GM19467 (cell line): Measurements from ENCODE around the gene RIPK3.
"Not testable (repeated sequence)": the region's sequence is repeated elsewhere in the genome, so short reads cannot be mapped to it uniquely, and the experiment has no call there.

Experiments
- ATAC-seq: cut with Tn5 transposase; IDR thresholded peaks from one replicate; pipeline ENCODE4 v1.9.1; 2021; ENCODE audit warnings: mild to moderate bottlenecking, moderate library complexity; ENCODE audit not compliant: unreplicated experiment

The RIPK3 gene

GRCh38 chr14:24339284-24340151 is at the start of gene RIPK3:
RIPK3 (minus strand) TSS chr14:24339991; CDS start chr14:24339826, 165 bp downstream.
- peak; percentile 84 for ATAC-seq

DNA sequence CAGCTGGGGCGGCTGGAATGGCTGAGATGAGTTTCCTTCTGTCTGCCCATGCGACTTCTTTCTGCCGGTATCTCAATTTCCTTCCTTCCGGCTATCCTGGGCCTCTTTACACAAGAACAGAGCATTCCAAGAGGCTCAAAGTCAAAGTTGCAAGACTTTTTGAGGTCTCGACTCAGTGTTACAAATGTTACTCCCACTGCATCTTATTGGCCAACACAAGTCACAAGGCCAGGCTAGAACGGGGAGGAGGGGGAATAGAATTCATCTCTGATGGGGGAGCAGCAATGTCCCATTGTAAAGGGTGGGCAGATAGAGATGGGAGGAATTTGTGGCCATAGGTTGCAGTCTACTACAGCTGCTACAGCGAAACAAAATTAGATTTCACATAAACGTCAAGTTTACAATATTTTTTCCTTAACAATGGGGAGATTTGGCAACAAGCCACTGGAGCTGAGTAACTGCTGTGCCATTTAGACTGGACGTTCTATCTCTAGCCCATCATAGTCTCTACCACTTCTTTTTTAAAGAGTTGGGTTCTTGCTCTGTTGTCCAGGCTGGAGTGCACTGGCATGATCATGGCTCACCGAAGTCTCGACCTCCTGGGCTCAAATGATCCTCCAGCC is 49.5 kb upstream of the RIPK3 start:
- no peak for ATAC-seq

DNA sequence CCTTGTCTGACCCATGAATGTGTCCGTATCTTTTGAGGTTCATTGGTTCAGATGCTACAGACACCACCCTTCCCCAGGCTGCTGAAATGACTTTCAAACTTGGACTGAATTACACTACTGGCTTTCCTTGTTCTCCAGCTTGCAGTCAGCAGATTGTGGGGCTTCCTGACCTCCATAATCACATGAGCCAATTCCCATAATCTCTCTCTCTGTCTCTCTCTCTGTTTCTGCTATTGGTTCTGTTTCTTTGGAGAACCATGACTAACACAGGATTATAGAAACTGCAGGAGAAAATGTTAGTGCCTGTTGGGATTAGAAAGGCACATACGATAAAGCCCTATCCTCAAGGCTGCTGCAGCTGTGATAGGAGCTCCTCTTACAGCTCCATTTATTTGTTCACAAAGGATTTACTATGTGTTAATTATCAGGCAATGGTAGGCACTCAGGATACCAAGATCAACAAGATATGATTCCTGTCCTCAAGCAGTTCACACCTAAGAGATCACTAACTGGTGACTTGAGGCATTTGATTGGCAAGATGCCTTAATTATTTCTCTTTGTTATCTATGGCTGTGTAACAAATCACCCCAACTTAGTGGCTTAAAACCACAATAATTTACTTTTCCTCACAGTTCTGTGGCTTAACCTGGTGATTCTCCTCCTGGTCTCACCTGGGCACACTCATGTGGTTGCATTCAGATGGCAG is 48.8 kb upstream of the RIPK3 start:
- no peak for ATAC-seq

DNA sequence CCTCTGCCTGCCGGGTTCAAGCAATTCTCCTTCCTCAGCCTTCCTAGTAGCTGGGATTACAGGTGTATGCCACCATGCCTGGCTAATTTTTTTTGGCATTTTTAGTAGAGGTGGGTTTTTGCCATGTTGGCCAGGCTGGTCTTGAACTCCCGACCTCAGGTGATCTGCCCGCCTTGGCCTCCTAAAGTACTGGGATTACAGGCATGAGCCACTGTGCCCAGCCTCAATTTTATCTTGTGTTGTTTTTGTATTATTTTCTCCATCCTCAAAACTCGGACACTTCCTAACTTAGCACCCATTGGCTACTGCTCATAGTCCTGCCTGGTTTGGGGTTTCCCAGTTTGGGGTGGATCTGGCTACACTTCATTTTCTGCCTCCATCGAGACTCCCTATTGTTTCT is 47.8 kb upstream of the RIPK3 start:
- ATAC-seq = not testable (repeated sequence)

DNA sequence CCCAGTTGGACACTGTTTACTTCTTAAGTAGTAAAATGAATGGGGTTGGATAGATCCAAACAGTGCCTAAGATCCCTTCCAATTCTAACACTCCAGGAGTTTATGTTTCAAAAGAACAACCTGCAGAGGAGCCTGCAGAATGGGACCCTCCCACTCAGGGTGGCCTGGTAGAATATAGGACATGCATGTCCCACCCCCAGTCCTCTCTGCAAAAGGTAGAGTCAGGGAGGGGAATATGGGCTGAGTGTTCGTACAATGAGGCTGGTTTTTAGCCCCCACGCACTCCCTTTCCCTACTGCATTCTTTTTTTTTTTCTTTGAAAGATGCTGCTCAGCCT is 47.2 kb upstream of the RIPK3 start:
- no peak for ATAC-seq

GRCh38 chr14:24385524-24385923 is 45.7 kb upstream of the RIPK3 start:
- no peak for ATAC-seq

GRCh38 chr14:24384169-24384568 is 44.4 kb upstream of the RIPK3 start:
- no peak for ATAC-seq

- no peak for ATAC-seq
These were observed 42.2 kb upstream of the RIPK3 start for GRCh38 chr14:24382064-24382371.

GRCh38 chr14:24381363-24382063 is 41.7 kb upstream of the RIPK3 start:
- no peak for ATAC-seq

DNA sequence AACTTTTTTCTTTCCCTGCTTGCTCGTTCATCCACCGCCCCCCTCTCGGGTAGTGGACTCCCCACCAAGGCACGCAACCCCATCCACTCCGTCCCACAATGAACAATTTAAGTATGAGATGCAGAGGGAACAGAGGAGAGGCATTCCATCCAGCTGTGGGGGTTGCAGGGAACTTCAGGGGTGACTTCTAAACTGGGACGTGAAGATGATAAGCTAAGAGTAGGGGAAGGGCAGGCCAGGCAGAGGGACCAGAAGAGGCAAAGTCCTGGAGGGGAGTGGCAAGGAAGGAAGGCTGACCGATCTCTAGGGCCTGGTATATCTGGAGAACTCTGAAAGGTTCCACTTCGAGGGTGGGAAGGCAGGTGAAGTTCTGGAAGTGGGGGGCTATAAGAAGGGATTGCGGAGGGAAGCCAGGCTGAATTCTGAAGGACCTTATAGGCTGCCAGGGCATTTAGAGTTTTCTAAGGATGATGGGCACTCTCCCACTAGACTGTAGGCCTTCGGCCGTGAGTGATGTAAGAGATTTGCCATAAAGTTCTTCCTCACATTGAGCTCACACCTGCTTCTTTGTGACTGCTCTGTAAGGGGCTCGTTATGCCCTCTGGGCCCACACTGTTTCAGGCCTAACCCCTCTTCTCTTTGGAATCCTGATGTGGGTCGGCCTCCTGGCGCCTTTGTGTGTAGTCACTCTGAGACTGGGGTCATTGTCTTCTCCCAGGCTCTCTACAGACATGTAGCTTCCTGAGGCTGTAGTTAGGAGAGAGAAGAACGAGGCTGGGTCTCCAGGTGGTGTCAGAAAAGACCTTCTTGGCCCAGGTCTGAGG is 40.3 kb upstream of the RIPK3 start:
- ATAC-seq = no peak

- no peak for ATAC-seq
These were observed 39.5 kb upstream of the RIPK3 start for GRCh38 chr14:24378981-24379906.

- no peak for ATAC-seq
These were observed 38.5 kb upstream of the RIPK3 start for GRCh38 chr14:24378327-24378726.

GRCh38 chr14:24377657-24378056 is 37.9 kb upstream of the RIPK3 start:
- ATAC-seq = no peak

DNA sequence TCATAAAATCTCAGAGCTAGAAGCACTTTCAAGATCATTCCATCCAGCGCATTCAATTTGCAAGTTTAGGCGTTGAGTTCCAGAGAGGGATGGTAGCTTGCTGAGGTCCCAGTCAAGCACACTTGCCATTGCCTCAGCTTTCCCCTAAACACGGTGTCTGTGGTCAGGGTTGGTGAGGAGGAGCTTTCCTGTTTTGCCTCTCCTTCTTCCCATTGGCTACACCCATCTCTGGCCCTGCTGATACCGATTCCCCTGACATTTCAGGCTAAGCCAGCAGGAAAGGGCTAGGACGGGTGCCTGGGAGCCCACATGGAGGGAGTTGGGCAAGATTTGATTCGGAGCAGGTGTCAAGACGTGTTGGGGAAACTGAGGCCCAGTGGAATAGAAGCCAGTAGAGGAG is 37.3 kb upstream of the RIPK3 start:
- ATAC-seq = no peak

- no peak for ATAC-seq
These were observed 36.8 kb upstream of the RIPK3 start for GRCh38 chr14:24376448-24377070.

- ATAC-seq = no peak
These were observed 33.1 kb upstream of the RIPK3 start for GRCh38 chr14:24372701-24373416.

- ATAC-seq = not testable (repeated sequence)
These were observed 31.8 kb upstream of the RIPK3 start for GRCh38 chr14:24371605-24372004.

DNA sequence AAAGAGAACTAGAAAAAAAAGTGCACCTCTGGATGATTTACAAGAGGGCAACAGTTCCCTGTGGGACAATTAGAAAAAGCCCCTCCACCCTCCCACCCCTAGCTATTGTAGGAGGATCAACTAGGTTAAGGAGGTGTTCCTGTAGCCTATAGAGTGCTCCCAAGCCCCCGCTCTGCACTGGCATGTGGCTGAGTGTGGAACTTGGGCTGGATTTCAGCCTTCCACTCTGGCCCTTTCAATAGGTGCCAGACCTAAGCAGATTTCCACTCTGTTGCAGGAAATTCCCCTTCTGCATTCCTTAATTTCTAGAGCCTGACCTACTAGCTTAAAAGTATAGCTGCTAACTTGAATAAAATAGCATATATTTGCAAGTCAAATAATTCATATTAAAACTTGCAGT is 31.0 kb upstream of the RIPK3 start:
- no peak for ATAC-seq
